GM18868 (cell line): ENCODE measurements around the gene SACM1L.

ENCODE experiments used
- ATAC-seq: cut with Tn5 transposase; IDR thresholded peaks from one replicate; pipeline ENCODE4 v1.9.1; 2021; ENCODE audit warnings: mild to moderate bottlenecking, moderate library complexity; ENCODE audit not compliant: unreplicated experiment

SACM1L gene

GRCh38 chr3:45688882-45689786 lies at the start of gene SACM1L:
SACM1L (plus strand) TSS chr3:45689396; CDS start chr3:45689466, 70 bp downstream.
- ATAC-seq: peak; percentile 85

GRCh38 chr3:45640091-45640507 lies 49.1 kb upstream of the SACM1L start:
- ATAC-seq: no peak

- no peak for ATAC-seq
Observed at GRCh38 chr3:45640724-45641361, 48.4 kb upstream of the SACM1L start.

GRCh38 chr3:45641756-45642155 lies 47.4 kb upstream of the SACM1L start:
- no peak for ATAC-seq

- no peak for ATAC-seq
Observed at GRCh38 chr3:45642731-45643152, 46.5 kb upstream of the SACM1L start.

DNA sequence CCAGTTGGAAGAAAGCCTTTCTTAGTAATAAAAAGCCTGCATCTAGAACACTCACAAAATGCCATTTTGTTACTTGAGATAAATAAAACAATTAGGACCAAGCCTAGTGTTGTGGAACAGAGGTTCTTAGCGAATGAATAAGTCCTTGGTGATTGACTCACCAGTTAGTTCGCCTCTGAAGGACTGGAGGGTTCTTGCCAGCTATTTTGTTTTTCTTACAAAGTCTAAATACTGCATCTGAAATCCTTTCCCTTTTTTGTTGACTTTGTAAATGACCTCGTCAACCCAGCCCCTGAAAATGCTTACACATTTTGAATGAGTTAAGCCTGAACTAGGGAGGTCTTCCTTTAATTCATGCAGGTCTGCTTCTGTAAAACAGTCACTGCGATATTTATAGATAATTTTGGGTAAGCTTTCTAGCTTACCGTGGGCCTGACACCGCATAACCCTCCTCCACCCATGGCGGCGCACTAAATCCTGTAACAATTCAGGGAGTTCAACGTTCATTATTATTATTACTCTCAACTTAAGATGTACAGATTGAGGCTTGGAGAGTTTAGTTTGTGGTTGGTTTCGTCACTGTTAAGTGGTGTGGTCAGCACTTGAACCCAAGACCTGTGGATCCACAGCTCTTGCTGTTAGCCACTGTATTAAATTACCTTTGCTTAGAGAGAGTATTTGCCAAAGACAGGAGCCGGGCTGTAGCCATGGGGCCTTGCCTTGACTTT lies 45.0 kb upstream of the SACM1L start:
- no peak for ATAC-seq

- ATAC-seq: no peak
Observed at GRCh38 chr3:45644791-45645201, 44.4 kb upstream of the SACM1L start.

GRCh38 chr3:45646051-45646585 lies 43.1 kb upstream of the SACM1L start:
- no peak for ATAC-seq

DNA sequence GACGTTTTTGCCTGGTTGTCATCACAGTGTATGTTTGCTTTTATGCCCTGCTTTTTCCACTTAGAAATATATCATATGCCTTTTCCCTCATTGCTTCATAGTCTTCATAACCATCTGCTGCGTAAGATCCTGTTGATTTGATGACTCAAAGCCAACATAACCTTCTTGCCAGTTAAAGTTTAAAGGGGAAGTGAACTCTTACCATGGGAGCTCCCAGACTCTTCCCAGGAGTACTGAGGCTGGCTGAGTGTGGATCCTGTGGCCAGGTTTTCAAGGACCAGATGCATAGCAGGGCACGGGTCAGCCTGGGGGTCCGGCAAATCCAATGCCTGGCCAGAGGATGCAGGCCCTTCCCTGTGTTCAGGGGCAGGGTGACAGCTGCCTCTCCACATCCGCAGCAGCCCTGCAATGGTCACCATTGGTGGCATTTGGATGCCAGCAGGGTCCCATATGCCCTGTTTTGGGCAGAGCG lies 42.0 kb upstream of the SACM1L start:
- ATAC-seq: no peak

- ATAC-seq: no peak
Observed at GRCh38 chr3:45653205-45653604, 36.0 kb upstream of the SACM1L start.

DNA sequence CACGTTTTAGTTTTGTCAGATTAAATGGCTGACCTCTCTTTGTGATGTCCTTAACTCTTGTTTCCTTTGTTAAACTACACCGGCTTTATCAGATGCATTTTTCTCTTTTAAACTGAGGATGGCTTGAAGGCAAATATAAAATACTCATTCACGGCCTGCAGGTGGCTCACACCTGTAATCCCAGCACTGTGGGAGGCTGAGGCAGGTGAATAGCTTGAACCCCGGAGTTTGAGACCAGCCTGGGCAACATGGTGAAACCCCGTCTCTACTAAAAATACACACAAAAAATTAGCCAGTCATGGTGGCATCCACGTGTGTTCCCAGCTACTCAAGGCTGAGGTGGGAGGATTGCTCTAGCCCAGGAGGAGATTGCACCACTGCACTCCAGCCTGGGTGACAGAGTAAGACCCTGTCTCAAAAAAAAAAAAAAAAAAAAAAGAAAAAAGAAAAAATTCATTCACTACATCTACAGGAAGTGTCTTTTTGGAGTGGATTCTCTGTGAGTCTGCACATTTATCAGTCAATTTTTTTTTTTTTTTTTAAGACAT lies 34.7 kb upstream of the SACM1L start:
- ATAC-seq: no peak

DNA sequence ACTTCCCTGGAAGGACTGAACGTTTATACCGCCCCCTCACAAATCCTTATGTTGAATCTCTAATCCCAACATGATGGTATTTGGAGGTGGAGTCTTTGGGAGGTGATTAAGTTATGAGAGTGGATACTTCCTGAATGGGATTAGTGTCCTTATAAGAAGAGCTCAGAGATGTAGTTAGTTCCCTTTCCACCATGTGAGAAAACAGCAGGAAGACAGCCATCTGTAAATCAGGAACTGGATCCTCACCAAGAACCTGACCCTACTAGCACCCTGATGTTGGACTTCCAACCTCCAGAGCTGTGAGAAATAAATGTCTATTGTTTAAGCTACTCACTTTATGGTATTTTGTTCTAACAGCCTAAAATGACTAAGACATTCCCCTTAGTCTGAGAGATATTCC lies 33.3 kb upstream of the SACM1L start:
- no peak for ATAC-seq

DNA sequence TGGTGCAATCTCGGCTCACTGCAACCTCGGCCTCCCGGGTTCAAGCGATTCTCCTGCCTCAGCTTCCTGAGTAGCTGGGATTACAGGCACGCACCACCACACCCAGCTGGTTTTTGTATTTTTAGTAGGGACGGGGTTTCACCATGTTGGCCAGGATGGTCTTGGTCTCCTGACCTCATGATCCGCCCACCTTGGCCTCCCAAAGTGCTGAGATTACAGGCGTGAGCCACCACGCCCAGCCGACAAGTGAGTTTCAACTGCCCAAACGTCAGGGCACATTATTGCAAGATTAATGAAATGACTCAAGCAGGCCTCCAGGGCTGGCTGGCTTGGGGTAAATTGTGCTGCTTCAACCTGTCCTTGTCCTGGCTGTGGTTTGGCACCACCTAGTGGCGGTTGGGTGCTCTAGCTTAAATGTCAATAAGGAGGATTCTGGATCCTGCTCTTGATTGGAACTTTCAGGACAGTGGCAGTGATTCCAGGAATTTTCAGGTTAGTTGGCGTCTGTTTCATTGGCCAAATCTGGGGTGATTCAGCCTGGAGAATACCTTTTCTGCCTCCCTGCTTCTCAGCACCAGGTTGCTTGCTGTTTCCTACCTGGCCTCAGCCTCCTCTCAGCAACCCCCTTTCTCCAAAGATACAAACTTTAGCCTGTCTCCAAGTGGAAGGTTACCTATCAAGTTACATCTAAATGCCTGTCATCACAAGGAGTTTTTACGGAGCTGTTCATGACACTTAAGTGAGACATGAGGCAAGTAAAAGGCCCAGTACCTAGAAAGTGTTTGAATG lies 32.4 kb upstream of the SACM1L start:
- peak; percentile 62 for ATAC-seq

DNA sequence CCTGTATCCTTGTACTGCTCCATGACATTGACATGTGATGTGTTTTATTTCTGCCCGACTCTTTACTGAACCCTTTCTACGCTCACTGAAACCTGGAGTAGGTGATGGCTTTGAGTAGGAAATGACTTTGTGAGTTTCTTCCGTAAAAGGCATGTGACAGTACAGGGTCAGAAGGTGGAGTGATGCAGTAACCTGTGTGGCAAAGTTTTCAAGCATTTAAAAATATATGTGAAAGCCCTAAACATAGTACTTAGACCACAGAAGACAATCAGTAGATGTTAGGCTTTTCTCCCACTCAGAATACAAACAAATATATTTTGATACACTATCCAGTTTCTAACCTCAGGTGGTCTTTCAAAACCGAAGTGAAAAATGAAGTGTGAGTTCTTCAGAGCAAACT lies 31.3 kb upstream of the SACM1L start:
- ATAC-seq: peak; percentile 78

GRCh38 chr3:45659661-45660566 lies 29.3 kb upstream of the SACM1L start:
- no peak for ATAC-seq

GRCh38 chr3:45660567-45660901 lies 28.7 kb upstream of the SACM1L start:
- ATAC-seq: no peak

DNA sequence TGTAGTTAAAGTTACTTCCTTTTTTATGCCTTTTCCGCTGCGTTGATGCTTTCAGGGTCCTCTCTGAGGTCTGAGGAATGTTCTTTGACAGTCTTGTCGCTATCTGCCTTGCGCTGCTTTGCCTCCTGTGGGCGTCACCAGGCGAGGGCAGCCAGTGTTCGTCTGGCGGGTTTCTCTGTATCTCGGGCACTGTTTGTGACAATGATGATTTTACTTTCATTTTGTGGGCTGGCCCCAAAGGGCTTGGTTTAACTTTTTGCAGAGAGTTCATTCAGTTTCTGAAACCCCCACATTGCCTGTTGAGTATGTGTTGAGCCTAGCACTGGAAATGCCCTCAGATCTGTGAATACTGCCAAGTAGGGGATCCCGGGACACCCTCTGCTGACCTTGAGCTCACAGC lies 24.6 kb upstream of the SACM1L start:
- ATAC-seq: peak; percentile 91

GRCh38 chr3:45665101-45665572 lies 24.1 kb upstream of the SACM1L start:
- no peak for ATAC-seq
